HepG2 (cell line): ENCODE data around the gene PKLR. TPM values are rescaled to one million over a fixed set of nuclear protein-coding genes. Genes with fewer than 3 reads are reported as not detected.

ENCODE experiments used
- GABPA ChIP-seq, 2 experiments: IDR thresholded peaks; 2 replicates each; pipeline ENCODE4 v1.6.1; 2011 to 2016; ENCODE audit warnings: low read depth in 2 of 2, low read length in 1 of 2, missing biosample characterization in 1 of 2, missing genetic modification characterization in 1 of 2
- HDAC6 ChIP-seq: fragments of 200-600 bp; sonication (generic); IDR thresholded peaks from 2 replicates; pipeline ENCODE4 v1.7.0; 2017; ENCODE audit warnings: mild to moderate bottlenecking, antibody characterized with exemption, low read length, low read depth
- HNRNPUL1 ChIP-seq: fragments of 200-400 bp; formaldehyde crosslinking; IDR thresholded peaks from 2 replicates; pipeline ENCODE4 v1.6.1; 2017; ENCODE audit warnings: low read depth, mild to moderate bottlenecking, low read length, moderate library complexity
- LRRFIP1 ChIP-seq: sonication (generic); formaldehyde crosslinking; conservative IDR thresholded peaks from 2 replicates; pipeline ENCODE4 v1.4.0; 2020; ENCODE audit warnings: missing genetic modification reagents
- NR2F1 ChIP-seq, 2 experiments: fragments of 450-650 bp in 1 of 2; formaldehyde crosslinking in 1 of 2; IDR thresholded peaks; 2 replicates each; pipeline versions ENCODE4 v1.5.0 to v1.6.1; 2016 to 2020; ENCODE audit warnings: mild to moderate bottlenecking in 1 of 2, missing compliant biosample characterization in 1 of 2, missing genetic modification reagents in 1 of 2, moderate library complexity in 1 of 2
- RERE ChIP-seq: IDR thresholded peaks from 2 replicates; pipeline ENCODE4 v1.6.1; 2016; ENCODE audit warnings: low read depth, missing genetic modification reagents, missing compliant biosample characterization
- SP2 ChIP-seq: sonication (generic); formaldehyde crosslinking; IDR thresholded peaks from 2 replicates; pipeline ENCODE4 v1.5.1; 2020; ENCODE audit warnings: mild to moderate bottlenecking, missing genetic modification reagents
- ZBED4 ChIP-seq: sonication (generic); formaldehyde crosslinking; IDR thresholded peaks from 2 replicates; pipeline ENCODE4 v1.4.0; 2020; ENCODE audit warnings: missing genetic modification reagents, borderline replicate concordance
- ZNF768 ChIP-seq: sonication (generic); formaldehyde crosslinking; IDR thresholded peaks from 2 replicates; pipeline ENCODE4 v1.4.0; 2020; ENCODE audit warnings: missing genetic modification reagents
- polyA plus RNA-seq, 8 experiments: library from polyadenylated mRNA; depleted of rRNA in 3 of 8; stranded (reverse) in 7 of 8; unstranded in 1 of 8; fragments of >200 nt; fragmentation: Illumina TruSeq in 4 of 8; extraction: Trizol in 4 of 8; gene quantifications; 2 replicates each; pipeline versions ENCODE4 v1.2.1 to v1.2.3, GENCODE V29; 2011 to 2016; ENCODE audit warnings: low read depth in 4 of 8, missing spikeins in 1 of 8, mixed read lengths in 1 of 8; ENCODE audit not compliant: insufficient read depth in 1 of 8
- total RNA-seq, 5 experiments: library from RNA; depleted of rRNA; stranded (reverse); fragments of >200 nt; fragmentation: Illumina TruSeq; extraction: Trizol; gene quantifications; 2 replicates each; pipeline ENCODE4 v1.2.3, GENCODE V29; 2016; ENCODE audit warnings: low read depth in 1 of 5

PKLR gene
- total and polyA plus RNA-seq, 2 of the 13 experiments (the other 11 are each of a cell fraction or from before 2014, with no cell fraction given): 10.3 to 29.3 TPM

GRCh38 chr1:155251566-155251965, 49.7 kb downstream of the PKLR start (continued):
- TF ChIP-seq ZBED4 (CRISPR knock-in tag) (no peak), LRRFIP1 (CRISPR knock-in tag) (no peak), HNRNPUL1 (no peak), GABPA (IDR thresholded peaks at IDR 0.05; ENCODE audit: low read depth, low read length) (no peak), GABPA (CRISPR knock-in tag; IDR thresholded peaks at IDR 0.05; ENCODE audit: low read depth) (no peak), ZNF768 (no peak), SP2 (0 out of 2 replicates have a peak, but pooled peaks have one; percentile 20), RERE (CRISPR knock-in tag) (no peak), NR2F1 (CRISPR knock-in tag; IDR thresholded peaks at IDR 0.05) (no peak), HDAC6 (no peak)
